Activated T-cell treated with anti-CD3 and anti-CD28 coated beads, Interleukin-2, amount 50 U/mL, for 48 hours (primary cell): ENCODE measurements around the gene AHNAK.
"Not testable (repeated sequence)": the region's sequence is repeated elsewhere in the genome, so short reads cannot be mapped to it uniquely, and the experiment has no call there.

Experiments
- DNase-seq, 2 experiments: peaks; one replicate each; pipeline ENCODE4 v3.0.0-alpha.2; 2020

AHNAK gene

DNA sequence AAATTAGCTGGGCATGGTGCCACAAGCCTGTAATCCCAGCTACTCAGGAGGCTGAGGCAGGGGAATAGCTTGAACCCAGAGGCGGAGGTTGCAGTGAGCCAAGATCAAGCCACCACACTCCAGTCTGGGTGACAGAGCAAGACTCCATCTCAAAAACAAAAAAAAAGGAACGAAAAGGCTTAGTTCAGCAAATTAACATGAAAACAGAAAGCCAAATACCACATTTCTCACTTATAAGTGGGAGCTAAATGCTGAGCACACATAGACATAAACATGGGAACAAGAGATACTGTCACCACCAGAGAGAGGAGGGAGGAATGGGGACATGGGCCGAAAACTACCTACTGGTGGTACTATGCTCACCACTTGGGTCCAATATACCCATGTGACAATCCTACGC is 89.1 kb downstream of the AHNAK start:
- DNase-seq: no peak

- no peak for DNase-seq
Observed at GRCh38 chr11:62456630-62457029, 90.0 kb downstream of the AHNAK start.

- no peak for DNase-seq
Observed at GRCh38 chr11:62452839-62453468, 93.7 kb downstream of the AHNAK start.

DNA sequence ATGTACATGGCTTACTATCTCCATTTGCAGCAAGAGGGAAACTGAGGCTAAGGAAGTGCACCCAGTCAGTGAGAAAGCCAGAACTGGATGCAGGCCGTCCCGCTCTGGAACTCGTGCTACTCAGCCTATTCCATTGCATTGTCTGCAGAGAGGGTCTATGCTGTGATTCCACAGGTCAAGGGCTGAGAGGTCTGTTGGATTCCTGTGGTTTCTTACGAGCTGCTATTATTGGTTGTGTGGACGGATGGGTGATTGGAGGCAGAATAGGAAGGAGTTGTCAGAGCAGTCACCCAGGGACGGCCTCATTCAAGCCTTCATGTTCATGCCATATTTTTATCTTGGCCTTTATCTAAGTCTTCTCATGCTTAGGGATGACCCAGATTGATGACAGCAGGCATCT is 94.3 kb downstream of the AHNAK start:
- no peak for DNase-seq

DNA sequence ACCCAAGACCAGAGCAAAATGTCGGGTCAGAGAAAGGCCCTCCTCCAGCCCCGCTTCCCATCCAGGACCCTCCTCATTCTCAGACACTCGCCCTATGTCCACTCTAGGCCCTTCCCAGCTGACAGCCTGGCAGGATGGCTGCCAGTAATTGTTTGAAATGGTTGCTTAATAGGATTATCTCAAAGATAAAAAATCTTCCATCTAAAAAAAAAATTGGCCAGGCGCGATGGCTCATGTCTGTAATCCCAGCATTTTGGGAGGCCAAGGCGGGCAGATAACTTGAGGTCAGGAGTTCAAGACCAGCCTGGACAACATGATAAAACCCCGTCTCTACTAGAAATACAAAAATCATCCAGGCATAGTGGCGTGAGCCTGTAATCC is 95.4 kb downstream of the AHNAK start:
- no peak for DNase-seq

GRCh38 chr11:62450543-62451240 is 95.9 kb downstream of the AHNAK start:
- DNase-seq: no peak

- DNase-seq: not testable (repeated sequence)
Observed at GRCh38 chr11:62449912-62450311, 96.7 kb downstream of the AHNAK start.

GRCh38 chr11:62449451-62449851 is 97.2 kb downstream of the AHNAK start:
- no peak for DNase-seq

DNA sequence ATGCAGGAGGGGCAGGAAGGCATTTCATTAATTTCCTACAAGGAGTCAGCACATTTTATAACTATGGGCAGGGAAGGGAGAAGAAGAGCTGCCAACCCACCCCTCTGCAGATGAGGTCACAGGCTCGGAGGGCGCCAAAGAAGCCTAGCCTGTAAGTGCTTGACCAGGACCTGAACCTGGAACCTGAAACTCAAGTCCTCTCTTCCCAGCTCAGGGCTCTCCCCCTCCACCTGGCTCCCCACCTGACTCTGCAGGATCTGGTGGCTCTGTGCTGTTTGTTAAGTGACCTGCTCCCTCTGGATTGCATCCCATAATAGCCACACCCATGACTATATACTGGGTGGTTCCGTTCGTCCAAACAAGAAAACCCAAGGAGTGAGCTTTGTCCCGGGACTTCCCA is 100.5 kb downstream of the AHNAK start:
- DNase-seq: no peak

GRCh38 chr11:62445314-62445740 is 101.3 kb downstream of the AHNAK start:
- no peak for DNase-seq

GRCh38 chr11:62444835-62445234 is 101.8 kb downstream of the AHNAK start:
- no peak for DNase-seq

DNA sequence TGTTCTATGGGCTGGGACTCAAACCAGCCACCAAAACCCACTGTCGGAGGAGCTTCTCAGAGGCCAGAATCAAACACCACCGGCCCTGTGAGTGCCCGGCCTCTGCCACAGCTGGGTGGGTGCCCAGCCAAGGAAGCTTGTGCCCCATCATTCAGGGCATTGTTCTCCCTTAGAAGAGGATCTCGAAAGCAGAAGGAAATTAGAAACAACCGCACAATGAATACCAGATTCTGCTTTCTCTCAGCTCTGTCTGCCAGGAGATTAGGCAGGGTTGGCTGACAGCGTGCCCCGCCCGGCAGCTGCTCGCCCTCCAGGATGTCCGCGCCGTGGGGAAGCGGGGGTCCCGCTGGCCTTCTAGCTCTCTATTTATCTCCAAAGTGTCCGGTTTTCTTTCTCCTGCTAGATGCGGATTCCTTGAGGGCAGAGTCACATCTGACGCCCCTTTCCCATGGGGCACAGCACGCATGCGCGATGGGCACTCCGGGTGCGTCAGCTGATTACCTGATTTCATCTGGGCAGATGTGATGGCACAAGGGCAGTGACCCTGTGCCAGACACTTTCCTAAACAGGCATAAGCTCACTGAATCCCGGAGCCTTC is 102.3 kb downstream of the AHNAK start:
- peak; percentile 59 to 61 for DNase-seq

GRCh38 chr11:62443390-62444235 is 103.0 kb downstream of the AHNAK start:
- no peak for DNase-seq

DNA sequence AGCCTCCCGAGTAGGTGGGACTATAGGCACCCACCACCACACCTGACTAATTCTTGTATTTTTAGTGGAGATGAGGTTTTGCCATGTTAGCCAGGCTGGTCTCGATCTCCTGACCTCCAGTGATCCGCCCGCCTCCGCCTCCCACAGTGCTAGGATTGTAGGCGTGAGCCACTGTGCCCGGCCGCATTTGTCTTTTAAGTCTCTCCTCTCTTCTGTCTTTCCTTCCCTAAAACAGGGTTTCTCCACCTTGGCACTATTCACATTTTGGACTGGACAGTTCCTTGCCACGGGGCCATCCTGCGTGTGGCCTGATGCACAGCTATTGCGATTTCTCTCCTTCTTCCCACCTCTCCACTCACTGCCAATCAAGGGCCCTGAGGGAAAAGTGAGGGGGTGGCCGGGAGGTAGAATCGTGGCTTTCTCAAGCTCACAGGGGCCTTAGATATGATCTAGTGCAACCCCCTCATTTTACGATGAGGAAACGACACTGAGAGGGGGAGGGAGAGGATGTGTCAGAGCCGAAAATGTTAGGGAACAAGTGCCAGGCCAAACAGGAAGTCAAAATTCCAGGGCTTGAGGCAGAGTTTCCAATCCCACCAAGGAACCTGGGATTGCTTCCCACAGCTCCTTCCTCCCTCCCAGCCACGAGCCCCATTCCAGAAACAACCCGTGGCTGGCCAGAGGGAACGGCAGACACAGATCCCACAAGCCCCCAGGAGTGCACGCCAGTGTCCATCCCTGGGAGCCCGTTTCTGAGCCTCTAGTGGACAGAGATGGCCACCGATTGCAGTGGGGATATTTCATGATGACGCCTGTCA is 106.6 kb downstream of the AHNAK start:
- no peak for DNase-seq

GRCh38 chr11:62438641-62439040 is 108.0 kb downstream of the AHNAK start:
- DNase-seq: no peak

DNA sequence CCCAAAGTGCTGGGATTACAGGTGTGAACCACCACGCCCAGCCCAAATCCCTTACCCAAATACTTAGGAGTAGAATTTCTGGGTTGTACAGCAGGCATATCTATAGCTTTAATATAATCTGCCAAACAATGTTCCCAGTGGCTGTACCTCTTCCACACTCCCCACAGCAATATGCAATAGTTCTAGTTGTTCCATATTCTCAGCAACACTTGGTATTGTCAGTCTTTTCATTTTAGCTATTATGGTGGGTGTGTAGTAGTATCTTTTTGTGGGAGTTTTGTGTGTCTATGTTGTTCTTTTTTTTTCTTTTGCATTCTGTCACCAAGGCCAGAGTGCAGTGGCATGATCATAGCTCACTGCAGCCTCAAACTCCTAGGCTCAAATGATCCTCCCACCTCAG is 109.0 kb downstream of the AHNAK start:
- no peak for DNase-seq

GRCh38 chr11:62435846-62436660 is 110.6 kb downstream of the AHNAK start:
- no peak for DNase-seq

DNA sequence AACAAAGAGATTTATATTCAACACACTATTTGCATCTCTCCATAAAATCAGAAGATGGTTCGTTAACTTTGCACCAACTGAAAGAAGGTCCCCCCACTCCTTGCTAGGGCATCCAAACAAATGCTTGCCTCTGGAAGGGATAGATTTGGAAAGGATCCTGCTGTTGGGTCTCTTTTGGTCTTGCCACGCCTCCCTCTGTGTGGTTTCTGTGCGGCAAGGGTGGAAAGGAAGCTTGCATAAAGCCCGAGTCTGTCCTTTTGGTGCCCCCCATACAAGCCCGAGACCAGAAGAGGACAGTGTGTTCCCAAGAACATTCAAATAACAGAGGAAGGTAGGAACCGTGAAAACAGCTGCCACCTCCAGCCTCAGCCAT is 112.7 kb downstream of the AHNAK start:
- no peak for DNase-seq

GRCh38 chr11:62433141-62433903 is 113.3 kb downstream of the AHNAK start:
- no peak for DNase-seq

- DNase-seq: no peak
Observed at GRCh38 chr11:62432695-62433094, 113.9 kb downstream of the AHNAK start.
